GM19455 (cell line): ENCODE data around the gene GFRA1.

ENCODE experiments used
- ATAC-seq: cut with Tn5 transposase; IDR thresholded peaks from one replicate; pipeline ENCODE4 v1.9.1; 2021; ENCODE audit not compliant: unreplicated experiment

Gene GFRA1

GRCh38 chr10:116271593-116272439, 1.2 kb downstream of the GFRA1 start:
- no peak for ATAC-seq

DNA sequence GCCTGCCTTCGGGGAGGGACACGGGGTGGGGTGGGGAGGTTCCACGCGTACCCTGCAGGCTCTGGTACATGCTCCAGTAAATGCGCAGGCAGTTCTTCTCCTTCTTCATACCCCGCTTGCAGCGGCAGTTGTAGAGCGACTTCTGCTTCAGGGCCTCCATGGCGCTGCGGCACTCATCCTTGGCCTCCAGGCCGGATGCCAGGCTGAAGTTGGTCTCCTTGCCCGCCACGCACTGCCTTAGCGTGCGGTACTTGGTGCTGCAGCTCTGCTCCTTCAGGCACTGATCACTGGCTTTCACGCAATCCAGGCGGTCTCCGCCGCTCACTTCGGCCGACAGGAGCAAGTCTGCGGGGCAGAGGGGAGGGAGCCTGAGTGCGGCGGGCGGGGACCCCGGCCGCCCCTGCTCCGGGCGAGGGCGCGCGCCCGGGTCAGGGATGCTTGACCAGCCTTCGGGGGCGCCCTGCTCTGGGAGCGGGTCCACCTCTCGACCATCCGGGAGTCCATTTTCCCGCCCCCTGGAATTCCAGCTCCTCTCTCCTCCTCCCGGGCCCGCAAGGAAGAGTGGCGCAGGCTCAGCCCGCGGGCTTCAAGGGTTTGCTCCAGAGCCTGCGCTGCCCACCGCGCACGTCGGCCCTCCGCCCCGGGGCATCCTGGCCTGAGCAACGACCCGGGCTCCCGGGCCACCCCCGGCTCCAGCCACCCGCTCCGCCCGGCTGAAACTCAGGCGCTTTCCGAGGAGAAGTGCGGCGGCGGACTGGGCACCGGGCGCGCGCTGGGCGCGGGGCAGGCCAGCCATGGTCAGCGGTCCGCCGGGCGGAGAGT, 2.0 kb downstream of the GFRA1 start:
- no peak for ATAC-seq

GRCh38 chr10:116270126-116270770, 2.8 kb downstream of the GFRA1 start:
- no peak for ATAC-seq

- ATAC-seq: no peak
Observed at GRCh38 chr10:116269619-116270018, 3.4 kb downstream of the GFRA1 start.

- no peak for ATAC-seq
Observed at GRCh38 chr10:116268976-116269375, 4.0 kb downstream of the GFRA1 start.

DNA sequence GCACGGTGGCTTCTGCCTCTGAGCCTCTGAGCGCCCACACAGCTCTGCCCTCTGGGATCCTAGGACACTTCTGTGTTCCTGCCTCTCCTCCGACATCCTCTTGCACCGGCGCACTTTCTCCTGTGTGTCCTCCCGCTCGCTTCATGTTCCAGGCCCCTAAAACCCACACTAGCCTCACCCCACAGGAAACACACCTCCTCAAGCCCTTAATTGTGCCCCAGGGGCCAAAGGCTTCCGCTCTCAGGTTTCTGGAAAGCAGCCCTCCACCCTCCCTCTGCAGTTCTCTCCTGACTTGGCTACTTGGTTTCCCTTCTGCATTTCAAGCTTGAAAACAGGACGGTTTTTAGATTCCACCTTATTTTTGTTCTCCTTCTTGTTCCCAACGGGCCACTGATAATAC, 7.3 kb downstream of the GFRA1 start:
- no peak for ATAC-seq

DNA sequence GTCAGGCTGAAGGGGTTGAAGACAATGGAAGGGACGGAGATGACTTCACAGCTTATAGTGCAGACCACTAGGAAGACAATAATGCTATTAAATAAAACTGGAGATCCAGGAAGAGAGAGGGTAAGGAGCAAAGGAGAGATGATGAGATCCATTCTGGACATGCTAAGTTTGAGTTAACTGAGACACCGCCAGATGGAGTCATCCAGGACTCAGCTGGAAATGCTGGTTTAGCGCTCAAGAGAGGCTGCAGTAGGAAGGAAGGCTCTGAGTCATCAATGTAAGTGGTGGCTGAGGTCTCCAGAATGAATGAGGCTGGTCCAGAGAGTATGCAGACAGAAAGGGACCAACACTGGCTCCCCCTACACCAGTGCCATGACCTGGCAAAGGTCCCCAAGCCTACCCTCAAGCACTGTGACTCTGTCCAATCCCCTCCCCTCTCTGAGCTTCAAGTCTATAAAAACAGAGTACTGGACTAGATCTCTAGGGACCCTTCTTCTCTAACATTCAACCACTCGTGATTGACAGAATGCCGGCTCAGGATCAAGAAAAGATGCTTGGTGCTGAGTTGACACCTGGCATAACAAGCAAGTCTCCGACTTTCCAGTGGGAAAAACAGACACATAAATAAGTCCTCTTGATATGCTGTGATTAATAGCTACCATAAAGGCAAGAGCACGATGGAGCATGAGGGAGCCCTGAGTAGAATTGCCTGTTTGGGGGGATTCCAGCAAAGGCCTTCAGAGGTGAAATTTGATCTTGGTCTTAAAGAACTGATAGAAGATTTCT, 8.9 kb downstream of the GFRA1 start:
- ATAC-seq: no peak

DNA sequence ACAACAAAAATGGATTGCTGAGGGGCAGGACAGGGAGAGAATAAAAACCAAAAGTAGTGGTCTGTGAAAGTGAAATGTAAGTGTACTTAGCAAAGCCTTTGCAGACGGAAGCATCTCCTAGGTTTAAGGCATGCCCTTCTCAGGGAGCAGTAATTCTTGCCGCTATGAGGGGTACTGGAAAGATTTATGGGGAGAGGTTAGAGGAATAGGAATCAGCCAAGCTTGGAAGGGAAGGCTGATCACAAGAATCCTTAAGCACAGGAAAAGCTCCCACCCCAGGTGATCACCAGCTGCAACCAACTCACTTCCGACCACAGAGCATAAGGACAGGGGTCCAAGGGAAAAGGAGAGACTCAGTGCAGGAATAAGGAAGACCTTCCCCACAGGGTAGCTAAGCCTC, 10.3 kb downstream of the GFRA1 start:
- no peak for ATAC-seq

- ATAC-seq: no peak
Observed at GRCh38 chr10:116260599-116260998, 12.4 kb downstream of the GFRA1 start.

- ATAC-seq: no peak
Observed at GRCh38 chr10:116259638-116260037, 13.4 kb downstream of the GFRA1 start.

DNA sequence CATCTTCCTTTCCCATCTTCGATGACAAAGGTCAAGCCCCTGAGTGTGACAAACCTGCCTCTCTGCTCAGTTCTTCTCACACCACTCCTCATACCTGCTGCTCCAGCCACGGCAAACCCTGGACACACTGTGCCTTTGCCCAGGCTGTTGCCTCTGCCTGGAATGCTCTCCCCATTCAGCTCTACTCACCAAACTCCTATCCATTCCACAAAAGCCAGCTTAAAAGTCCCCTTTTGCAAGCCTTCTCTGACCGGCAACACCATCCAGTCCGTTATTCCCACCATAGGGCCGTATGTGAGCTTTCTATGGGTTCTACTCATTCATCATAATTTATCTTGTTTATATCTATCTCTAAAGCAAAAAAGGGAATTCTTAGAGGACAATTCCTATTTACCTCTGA, 15.2 kb downstream of the GFRA1 start:
- no peak for ATAC-seq

- no peak for ATAC-seq
Observed at GRCh38 chr10:116256752-116257259, 16.2 kb downstream of the GFRA1 start.

DNA sequence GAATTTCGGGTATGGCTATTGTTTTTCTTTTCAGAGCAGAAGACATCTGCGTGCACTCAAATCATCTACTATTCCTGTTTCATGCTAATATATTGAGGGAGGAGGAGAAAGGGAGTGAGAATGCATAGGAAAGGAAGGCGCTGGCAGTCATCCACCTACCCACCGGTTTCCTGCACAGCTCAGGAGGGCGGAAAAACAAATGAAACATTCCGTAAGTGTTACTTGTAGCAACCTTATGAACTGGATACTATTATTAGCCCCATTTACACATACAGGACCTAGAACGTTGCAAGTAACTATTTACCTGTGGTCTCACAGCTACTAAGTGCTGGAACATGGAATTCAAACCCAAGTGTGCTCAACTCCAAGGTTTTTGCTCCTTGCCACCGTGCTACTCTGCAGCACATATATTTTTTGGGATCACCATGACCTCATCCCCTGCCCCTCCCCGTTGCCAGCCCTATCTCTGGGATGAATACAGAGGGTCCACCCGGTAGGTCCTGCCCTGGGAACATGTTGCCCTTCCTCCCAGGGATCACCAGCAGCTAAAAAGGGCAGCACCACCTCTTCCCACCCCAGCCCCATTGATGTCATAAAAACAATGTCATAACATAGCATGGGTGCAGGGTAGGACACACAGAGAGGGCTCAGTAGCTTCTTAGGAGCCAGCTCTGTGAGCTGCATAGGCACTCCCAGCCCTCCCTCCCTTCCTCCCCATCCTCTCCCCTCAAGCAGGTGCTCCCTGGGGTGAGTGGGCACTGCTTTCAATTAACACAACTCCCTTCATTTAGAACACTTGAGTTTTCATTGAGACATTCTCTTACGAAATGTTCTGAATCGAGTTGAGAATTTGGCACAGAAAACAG, 16.9 kb downstream of the GFRA1 start:
- no peak for ATAC-seq

- no peak for ATAC-seq
Observed at GRCh38 chr10:116254422-116255155, 18.4 kb downstream of the GFRA1 start.

- ATAC-seq: no peak
Observed at GRCh38 chr10:116253716-116254115, 19.3 kb downstream of the GFRA1 start.

GRCh38 chr10:116251602-116252395, 21.2 kb downstream of the GFRA1 start:
- ATAC-seq: no peak

DNA sequence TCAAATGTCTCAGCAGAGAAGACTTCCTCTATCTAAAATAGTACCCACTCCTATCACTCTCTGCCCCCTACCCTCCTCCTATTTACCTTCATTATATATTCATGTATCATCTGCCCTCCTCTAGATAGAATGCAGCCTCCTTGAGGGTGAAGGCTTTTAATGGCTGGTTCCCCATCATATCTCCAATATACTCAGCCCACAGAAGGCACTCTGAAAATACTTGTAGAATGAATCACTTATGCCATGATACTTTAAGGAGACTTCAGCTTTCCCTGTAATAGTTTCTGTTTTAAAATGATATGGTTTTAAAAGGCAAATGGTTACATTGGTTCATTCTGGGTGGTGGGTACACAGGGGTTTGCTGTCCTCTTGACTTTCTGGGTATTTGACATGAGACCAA, 25.3 kb downstream of the GFRA1 start:
- no peak for ATAC-seq

DNA sequence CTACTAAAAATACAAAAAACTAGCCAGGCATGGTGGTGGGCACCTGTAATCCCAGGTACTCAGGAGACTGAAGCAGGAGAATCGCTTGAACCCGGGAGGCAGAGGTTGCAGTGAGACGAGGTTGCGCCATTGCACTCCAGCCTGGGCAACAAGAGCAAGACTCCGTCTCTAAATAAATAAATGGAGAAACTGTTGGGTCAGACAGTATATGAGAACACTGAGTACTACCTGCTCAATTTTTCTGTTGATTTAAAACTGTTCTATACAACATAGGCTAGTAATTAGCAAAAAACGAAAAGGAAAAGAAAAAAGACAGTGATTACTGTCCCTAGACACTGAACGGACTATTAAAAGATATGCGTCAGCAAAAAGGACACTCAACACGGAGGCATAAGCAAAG, 26.7 kb downstream of the GFRA1 start:
- no peak for ATAC-seq
